ENCODE measurements around the gene PDHX.

PDHX gene

GRCh38 chr11:35034401-35034800 lies 118.0 kb downstream of the PDHX start:
- no peak for ATAC-seq
- TF ChIP-seq OSR1 (CRISPR knock-in tag; IDR thresholded peaks at IDR 0.05) (no peak), PPARA (CRISPR knock-in tag; IDR thresholded peaks at IDR 0.05; ENCODE audit: borderline replicate concordance) (no peak), TOX (CRISPR knock-in tag; IDR thresholded peaks at IDR 0.05; ENCODE audit: borderline replicate concordance) (no peak)
- TF ChIP-seq, protein P1, sequence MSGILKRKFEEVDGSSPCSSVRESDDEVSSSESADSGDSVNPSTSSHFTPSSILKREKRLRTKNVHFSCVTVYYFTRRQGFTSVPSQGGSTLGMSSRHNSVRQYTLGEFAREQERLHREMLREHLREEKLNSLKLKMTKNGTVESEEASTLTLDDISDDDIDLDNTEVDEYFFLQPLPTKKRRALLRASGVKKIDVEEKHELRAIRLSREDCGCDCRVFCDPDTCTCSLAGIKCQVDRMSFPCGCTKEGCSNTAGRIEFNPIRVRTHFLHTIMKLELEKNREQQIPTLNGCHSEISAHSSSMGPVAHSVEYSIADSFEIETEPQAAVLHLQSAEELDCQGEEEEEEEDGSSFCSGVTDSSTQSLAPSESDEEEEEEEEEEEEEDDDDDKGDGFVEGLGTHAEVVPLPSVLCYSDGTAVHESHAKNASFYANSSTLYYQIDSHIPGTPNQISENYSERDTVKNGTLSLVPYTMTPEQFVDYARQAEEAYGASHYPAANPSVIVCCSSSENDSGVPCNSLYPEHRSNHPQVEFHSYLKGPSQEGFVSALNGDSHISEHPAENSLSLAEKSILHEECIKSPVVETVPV (CRISPR knock-in tag; IDR thresholded peaks at IDR 0.05) = no peak

- peak; percentile 91 for ATAC-seq
- no peak for TF ChIP-seq GLIS3 (CRISPR knock-in tag; IDR thresholded peaks at IDR 0.05)
- no peak for TF ChIP-seq TSHZ2 (CRISPR knock-in tag; IDR thresholded peaks at IDR 0.05)
- TF ChIP-seq ZNF70 (CRISPR knock-in tag; IDR thresholded peaks at IDR 0.05) = no peak
- TF ChIP-seq ISL1 (CRISPR knock-in tag; IDR thresholded peaks at IDR 0.05) = no peak
- TF ChIP-seq RARB (CRISPR knock-in tag; IDR thresholded peaks at IDR 0.05) = no peak
- no peak for TF ChIP-seq ZNF565 (CRISPR knock-in tag; conservative IDR thresholded peaks at IDR 0.05; ENCODE audit: low read depth)
- TF ChIP-seq OSR1 (CRISPR knock-in tag; IDR thresholded peaks at IDR 0.05) = no peak; the same call in 1 of the 2 replicates
- no peak for TF ChIP-seq TCF4 (CRISPR knock-in tag; IDR thresholded peaks at IDR 0.05; ENCODE audit: borderline replicate concordance)
- TF ChIP-seq TOX (CRISPR knock-in tag; IDR thresholded peaks at IDR 0.05; ENCODE audit: borderline replicate concordance) = peak; percentile 58; the same call in 1 of the 2 replicates
- peak; percentile 65 for TF ChIP-seq ZC3H10 (CRISPR knock-in tag; IDR thresholded peaks at IDR 0.05)
- no peak for TF ChIP-seq PPARA (CRISPR knock-in tag; IDR thresholded peaks at IDR 0.05; ENCODE audit: borderline replicate concordance)
- peak; percentile 49; the same call in 1 of the 2 replicates for TF ChIP-seq CSDC2 (CRISPR knock-in tag; IDR thresholded peaks at IDR 0.05)
- TF ChIP-seq BACH2 (CRISPR knock-in tag; IDR thresholded peaks at IDR 0.05; ENCODE audit: borderline replicate concordance) = no peak
- no peak for TF ChIP-seq SNAI2 (CRISPR knock-in tag; IDR thresholded peaks at IDR 0.05)
- TF ChIP-seq ESRRG (CRISPR knock-in tag; IDR thresholded peaks at IDR 0.05) = no peak
- TF ChIP-seq ZNF8 (CRISPR knock-in tag; IDR thresholded peaks at IDR 0.05) = no peak
- 0 out of 2 replicates have a peak, but pooled peaks have one; percentile 14 for TF ChIP-seq POU6F1 (CRISPR knock-in tag; IDR thresholded peaks at IDR 0.05; ENCODE audit: borderline replicate concordance, low read depth)
- TF ChIP-seq ZFP3 (CRISPR knock-in tag; IDR thresholded peaks at IDR 0.05) = peak; percentile 63; the same call in 1 of the 2 replicates
- TF ChIP-seq, protein P1 (CRISPR knock-in tag; IDR thresholded peaks at IDR 0.05) = no peak
- TF ChIP-seq, protein P2, sequence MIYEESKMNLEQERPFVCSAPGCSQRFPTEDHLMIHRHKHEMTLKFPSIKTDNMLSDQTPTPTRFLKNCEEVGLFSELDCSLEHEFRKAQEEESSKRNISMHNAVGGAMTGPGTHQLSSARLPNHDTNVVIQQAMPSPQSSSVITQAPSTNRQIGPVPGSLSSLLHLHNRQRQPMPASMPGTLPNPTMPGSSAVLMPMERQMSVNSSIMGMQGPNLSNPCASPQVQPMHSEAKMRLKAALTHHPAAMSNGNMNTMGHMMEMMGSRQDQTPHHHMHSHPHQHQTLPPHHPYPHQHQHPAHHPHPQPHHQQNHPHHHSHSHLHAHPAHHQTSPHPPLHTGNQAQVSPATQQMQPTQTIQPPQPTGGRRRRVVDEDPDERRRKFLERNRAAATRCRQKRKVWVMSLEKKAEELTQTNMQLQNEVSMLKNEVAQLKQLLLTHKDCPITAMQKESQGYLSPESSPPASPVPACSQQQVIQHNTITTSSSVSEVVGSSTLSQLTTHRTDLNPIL (CRISPR knock-in tag; IDR thresholded peaks at IDR 0.05; ENCODE audit: low read depth) = no peak
These were observed 119.5 kb downstream of the PDHX start for GRCh38 chr11:35035894-35036408.

GRCh38 chr11:35036639-35037038 lies 120.2 kb downstream of the PDHX start:
- TF ChIP-seq GLIS3 (CRISPR knock-in tag; IDR thresholded peaks at IDR 0.05) (no peak), ZFP3 (CRISPR knock-in tag; IDR thresholded peaks at IDR 0.05) (no peak), TCF4 (CRISPR knock-in tag; IDR thresholded peaks at IDR 0.05; ENCODE audit: borderline replicate concordance) (0 out of 2 replicates have a peak, but pooled peaks have one; percentile 25), ISL1 (CRISPR knock-in tag; IDR thresholded peaks at IDR 0.05) (peak; percentile 40), POU6F1 (CRISPR knock-in tag; IDR thresholded peaks at IDR 0.05; ENCODE audit: borderline replicate concordance, low read depth) (no peak)
- peak; percentile 14; the same call in 2 of the 3 replicates for ATAC-seq
